Measurements from ENCODE around the gene AIFM3. TPM values are rescaled to one million over a fixed set of nuclear protein-coding genes. Genes with fewer than 3 reads are reported as not detected.

The AIFM3 gene
- total and polyA plus RNA-seq, 2 of the 4 experiments (the other 2 are of a cell fraction) = 0.09 to 0.18 TPM

DNA sequence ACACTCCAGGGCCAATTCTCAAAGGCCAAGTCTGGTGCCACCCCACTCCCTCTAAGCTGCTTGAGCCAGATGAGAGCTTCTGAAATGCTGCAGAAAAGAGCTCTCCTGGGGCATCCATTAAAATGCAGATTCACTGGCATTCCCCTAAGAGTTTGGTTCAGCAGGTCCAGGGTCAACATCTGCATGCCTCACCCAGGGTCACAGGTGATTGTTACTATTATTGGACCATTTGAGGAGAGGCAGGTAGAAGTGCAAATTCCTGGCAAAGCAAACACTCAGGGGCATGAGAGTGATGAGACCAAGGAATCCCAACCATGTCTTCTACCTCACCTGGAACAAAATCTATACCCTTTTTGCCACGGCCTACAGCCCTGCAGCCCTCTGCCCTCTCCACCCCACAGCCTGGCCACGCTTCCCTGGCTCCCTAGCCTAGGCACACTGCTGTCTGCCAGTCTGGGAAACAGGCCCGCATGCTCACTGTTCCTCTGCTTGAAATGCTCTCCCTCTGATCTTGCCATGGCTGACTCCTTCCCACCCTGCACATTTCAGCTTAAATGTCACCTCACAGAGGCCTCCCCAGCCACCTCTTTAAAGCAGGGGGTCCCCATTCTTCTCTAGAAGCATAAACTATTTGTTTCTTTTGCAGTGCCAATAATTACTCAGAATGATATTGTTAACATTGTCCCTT is 43.5 kb downstream of the AIFM3 start:
- in situ Hi-C loops (cut with MboI; ENCODE audit: low sequenced_read_pairs) = loop anchor here (10.0 kb wide), 1 partner anchor 84 kb away; no protein-coding TSS in a partner anchor
- Histone ChIP-seq H2AK5ac (ENCODE audit: low read depth, low read length) (no peak overlapping the region), H3K9ac (ENCODE audit: low read depth, low read length) (no peak overlapping the region), H3K36me3 (ENCODE audit: control insufficient read depth, insufficient read depth, low read length) (no peaks in the 10 kb centered on the region), H3K4me1 (ENCODE audit: control insufficient read depth, insufficient read depth, low read length) (peaks cover 12% of the 10 kb centered on the region), H2AFZ (replicated peaks; ENCODE audit: low read length, poor library complexity) (no peak overlapping the region), H2BK15ac (ENCODE audit: low read depth, low read length) (no peak overlapping the region), H2BK5ac (ENCODE audit: low read depth, low read length, poor library complexity, severe bottlenecking) (no peak overlapping the region), H2BK120ac (ENCODE audit: low read depth, low read length) (no peak overlapping the region), H3K9me3 (ENCODE audit: control insufficient read depth, insufficient read depth, low read length) (no peaks in the 10 kb centered on the region), H3K9me1 (ENCODE audit: insufficient read depth, low read length) (peaks cover 10% of the 10 kb centered on the region), H3K27me3 (ENCODE audit: control insufficient read depth, insufficient read depth, low read length) (no peaks in the 10 kb centered on the region), H3K4me3 (ENCODE audit: insufficient read depth, low read depth, low read length) (no peak overlapping the region), H3K4ac (ENCODE audit: low read depth, low read length) (no peak overlapping the region), H4K91ac (ENCODE audit: insufficient read depth, low read depth, low read length) (no peak overlapping the region), H4K8ac (ENCODE audit: low read depth in 2 of 2, low read length in 2 of 2) (no peak overlapping the region), H3K14ac (replicated peaks; ENCODE audit: low read depth, low read length) (no peak overlapping the region), H3K27ac (ENCODE audit: insufficient read depth, low read length) (no peak overlapping the region), H3K23ac (ENCODE audit: low read depth, low read length) (no peak overlapping the region), H3K4me2 (ENCODE audit: low read depth, low read length) (no peak overlapping the region), H3K56ac (ENCODE audit: extremely low read depth, insufficient read depth, low read length) (no peak overlapping the region), H2BK20ac (ENCODE audit: low read depth, low read length) (no peak overlapping the region), H4K5ac (ENCODE audit: low read depth, low read length) (no peak overlapping the region), H3K18ac (ENCODE audit: low read depth, low read length) (no peak overlapping the region), H2AK9ac (replicated peaks; ENCODE audit: low read depth, low read length, poor library complexity) (no peak overlapping the region), H4K20me1 (ENCODE audit: insufficient read depth, low read length) (peaks cover 4% of the 10 kb centered on the region; the same call in 1 of the 2 replicates), H3K79me1 (ENCODE audit: low read depth in 1 of 2, low read length in 2 of 2) (0 out of 4 replicates have a peak, but pooled peaks cover 0 to 5% of the 10 kb centered on the region in 2 experiments)
- dilution Hi-C loops (cut with HindIII; ENCODE audit: low sequenced_read_pairs, unreplicated experiment) = no loop called here
- TF ChIP-seq, protein P1, sequence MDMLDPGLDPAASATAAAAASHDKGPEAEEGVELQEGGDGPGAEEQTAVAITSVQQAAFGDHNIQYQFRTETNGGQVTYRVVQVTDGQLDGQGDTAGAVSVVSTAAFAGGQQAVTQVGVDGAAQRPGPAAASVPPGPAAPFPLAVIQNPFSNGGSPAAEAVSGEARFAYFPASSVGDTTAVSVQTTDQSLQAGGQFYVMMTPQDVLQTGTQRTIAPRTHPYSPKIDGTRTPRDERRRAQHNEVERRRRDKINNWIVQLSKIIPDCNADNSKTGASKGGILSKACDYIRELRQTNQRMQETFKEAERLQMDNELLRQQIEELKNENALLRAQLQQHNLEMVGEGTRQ (IDR thresholded peaks at IDR 0.05; ENCODE audit: low read depth, low read length) = no peak
- no peak for TF ChIP-seq CHD1 (IDR thresholded peaks at IDR 0.05; ENCODE audit: low read depth, low read length)
- TF ChIP-seq CEBPB (IDR thresholded peaks at IDR 0.05; ENCODE audit: low read depth, low read length) = no peak
- TF ChIP-seq POLR2A (IDR thresholded peaks at IDR 0.05; ENCODE audit: low read depth, low read length) = no peak
- TF ChIP-seq RCOR1 (IDR thresholded peaks at IDR 0.05; ENCODE audit: insufficient replicate concordance, low read length) = no peak
- TF ChIP-seq, protein P2, sequence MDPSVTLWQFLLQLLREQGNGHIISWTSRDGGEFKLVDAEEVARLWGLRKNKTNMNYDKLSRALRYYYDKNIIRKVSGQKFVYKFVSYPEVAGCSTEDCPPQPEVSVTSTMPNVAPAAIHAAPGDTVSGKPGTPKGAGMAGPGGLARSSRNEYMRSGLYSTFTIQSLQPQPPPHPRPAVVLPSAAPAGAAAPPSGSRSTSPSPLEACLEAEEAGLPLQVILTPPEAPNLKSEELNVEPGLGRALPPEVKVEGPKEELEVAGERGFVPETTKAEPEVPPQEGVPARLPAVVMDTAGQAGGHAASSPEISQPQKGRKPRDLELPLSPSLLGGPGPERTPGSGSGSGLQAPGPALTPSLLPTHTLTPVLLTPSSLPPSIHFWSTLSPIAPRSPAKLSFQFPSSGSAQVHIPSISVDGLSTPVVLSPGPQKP (IDR thresholded peaks at IDR 0.05; ENCODE audit: borderline replicate concordance, low read depth, low read length) = no peak
- no peak for TF ChIP-seq SMC3 (IDR thresholded peaks at IDR 0.05; ENCODE audit: low read depth, low read length)
- no peak for TF ChIP-seq NFE2L2 (IDR thresholded peaks at IDR 0.05; ENCODE audit: low read depth, low read length)
- TF ChIP-seq FOS (IDR thresholded peaks at IDR 0.05; ENCODE audit: low read depth, low read length) = no peak
- TF ChIP-seq MAFK (IDR thresholded peaks at IDR 0.05; ENCODE audit: low read depth, low read length) = no peak
- TF ChIP-seq, protein P3, sequence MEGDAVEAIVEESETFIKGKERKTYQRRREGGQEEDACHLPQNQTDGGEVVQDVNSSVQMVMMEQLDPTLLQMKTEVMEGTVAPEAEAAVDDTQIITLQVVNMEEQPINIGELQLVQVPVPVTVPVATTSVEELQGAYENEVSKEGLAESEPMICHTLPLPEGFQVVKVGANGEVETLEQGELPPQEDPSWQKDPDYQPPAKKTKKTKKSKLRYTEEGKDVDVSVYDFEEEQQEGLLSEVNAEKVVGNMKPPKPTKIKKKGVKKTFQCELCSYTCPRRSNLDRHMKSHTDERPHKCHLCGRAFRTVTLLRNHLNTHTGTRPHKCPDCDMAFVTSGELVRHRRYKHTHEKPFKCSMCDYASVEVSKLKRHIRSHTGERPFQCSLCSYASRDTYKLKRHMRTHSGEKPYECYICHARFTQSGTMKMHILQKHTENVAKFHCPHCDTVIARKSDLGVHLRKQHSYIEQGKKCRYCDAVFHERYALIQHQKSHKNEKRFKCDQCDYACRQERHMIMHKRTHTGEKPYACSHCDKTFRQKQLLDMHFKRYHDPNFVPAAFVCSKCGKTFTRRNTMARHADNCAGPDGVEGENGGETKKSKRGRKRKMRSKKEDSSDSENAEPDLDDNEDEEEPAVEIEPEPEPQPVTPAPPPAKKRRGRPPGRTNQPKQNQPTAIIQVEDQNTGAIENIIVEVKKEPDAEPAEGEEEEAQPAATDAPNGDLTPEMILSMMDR (conservative IDR thresholded peaks at IDR 0.05; ENCODE audit: low read depth, low read length) = no peak
- TF ChIP-seq RFX5 (IDR thresholded peaks at IDR 0.05; ENCODE audit: low read depth, low read length) = no peak
- no peak for TF ChIP-seq RAD21 (IDR thresholded peaks at IDR 0.05; ENCODE audit: low read length)
- no peak for TF ChIP-seq MXI1 (IDR thresholded peaks at IDR 0.05; ENCODE audit: borderline replicate concordance, low read depth, low read length)
- no peak for TF ChIP-seq MAZ (IDR thresholded peaks at IDR 0.05; ENCODE audit: borderline replicate concordance, low read depth, low read length)
- no peak for TF ChIP-seq BHLHE40 (IDR thresholded peaks at IDR 0.05; ENCODE audit: low read depth, low read length)
- ATAC-seq (ENCODE audit: low read depth) = no peak
- intact Hi-C loops (cut with micrococcal nuclease) = no loop called here
- WGBS, 2 experiments (ENCODE audit: extremely low coverage in 2 of 2, insufficient read length in 1 of 2) = 72% methylated on average over 2 of the region's 3 CpGs; no CpG with 5 or more reads in 1 of the 2 experiments
- POLR2A ChIA-PET (ENCODE audit: unreplicated experiment) = no interaction called here
- no TSS peak for BruUV-seq (replicated peaks)
- CTCF ChIA-PET = no interaction called here
- no peak for DNase-seq

Data from IMR-90 (cell line).